HG02610 (cell line): ENCODE results near the gene WNT11.
"Not testable (repeated sequence)": the region's sequence is repeated elsewhere in the genome, so short reads cannot be mapped to it uniquely, and the experiment has no call there.

ENCODE experiments used
- ATAC-seq: cut with Tn5 transposase; IDR thresholded peaks from one replicate; pipeline ENCODE4 v1.9.1; 2021; ENCODE audit warnings: mild to moderate bottlenecking, moderate library complexity; ENCODE audit not compliant: unreplicated experiment

Gene WNT11

GRCh38 chr11:76203937-76204336 is 2.4 kb downstream of the WNT11 start:
- ATAC-seq, result no peak

DNA sequence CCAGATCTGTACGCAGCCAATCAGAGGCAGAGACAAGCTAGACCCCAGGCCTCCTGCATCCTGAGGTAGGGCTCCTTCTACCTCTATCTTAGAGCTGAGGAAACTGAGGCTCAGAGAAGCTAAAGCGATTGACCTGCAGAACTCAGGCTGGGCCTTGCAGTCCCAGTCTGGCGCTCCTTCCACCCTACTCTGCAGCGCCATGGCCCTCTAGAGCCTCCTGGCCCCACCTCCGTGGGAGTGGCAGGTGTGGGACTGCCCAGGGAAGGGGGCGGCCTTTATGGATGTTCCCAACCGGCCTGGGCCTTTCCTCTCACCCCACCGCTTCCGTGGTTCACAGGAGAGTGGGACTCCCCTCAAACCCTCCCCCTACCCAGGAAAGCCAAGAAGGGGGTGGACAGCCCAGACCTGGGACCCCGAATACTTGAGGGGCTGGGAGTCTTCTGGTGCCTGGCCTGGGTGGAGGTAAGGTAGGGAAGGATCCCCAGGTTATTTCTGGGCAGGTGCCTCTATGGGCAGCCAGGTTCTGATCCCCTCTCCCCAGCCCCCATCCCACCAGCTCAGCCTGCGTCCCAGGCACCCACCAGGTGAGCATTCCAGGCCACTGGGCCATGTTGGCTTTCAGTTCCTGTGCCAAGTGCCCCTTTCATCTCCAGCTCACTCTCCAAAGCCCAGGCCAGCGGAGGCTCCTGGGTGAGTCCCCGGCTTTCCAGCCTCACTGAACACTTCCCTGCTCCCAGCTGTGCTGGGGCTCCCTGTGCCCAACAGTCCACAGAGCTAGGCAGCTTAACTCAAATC is 3.0 kb downstream of the WNT11 start:
- no peak for ATAC-seq

- no peak for ATAC-seq
Measured at GRCh38 chr11:76201672-76202412, 4.5 kb downstream of the WNT11 start.

DNA sequence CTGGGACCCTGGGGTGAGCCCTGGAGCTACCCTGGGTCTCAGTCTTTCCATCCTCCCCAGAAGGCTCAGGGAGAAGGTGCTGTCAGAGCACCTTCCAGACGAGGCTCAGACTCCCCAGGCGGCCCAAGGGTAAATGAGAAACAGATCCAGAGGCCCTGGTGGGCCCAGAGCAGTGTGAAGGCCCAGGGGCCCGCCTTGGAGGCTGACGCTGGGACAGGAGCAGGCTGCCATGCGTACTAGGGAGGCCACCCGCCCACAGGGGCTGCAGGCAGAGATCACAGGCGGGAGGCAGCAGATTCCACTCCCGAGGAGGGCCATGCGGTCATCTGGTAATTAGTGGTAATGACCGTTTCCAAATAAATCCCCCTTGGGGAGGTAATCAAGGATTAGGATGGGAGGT is 5.2 kb downstream of the WNT11 start:
- ATAC-seq, result no peak

GRCh38 chr11:76200006-76200940 is 6.0 kb downstream of the WNT11 start:
- ATAC-seq, result no peak

- not testable (repeated sequence) for ATAC-seq
Measured at GRCh38 chr11:76198691-76199090, 7.6 kb downstream of the WNT11 start.

GRCh38 chr11:76197941-76198640 is 8.2 kb downstream of the WNT11 start:
- ATAC-seq, result no peak

GRCh38 chr11:76197332-76197731 is 9.0 kb downstream of the WNT11 start:
- ATAC-seq, result no peak

- ATAC-seq, result no peak
Measured at GRCh38 chr11:76196849-76197248, 9.5 kb downstream of the WNT11 start.

DNA sequence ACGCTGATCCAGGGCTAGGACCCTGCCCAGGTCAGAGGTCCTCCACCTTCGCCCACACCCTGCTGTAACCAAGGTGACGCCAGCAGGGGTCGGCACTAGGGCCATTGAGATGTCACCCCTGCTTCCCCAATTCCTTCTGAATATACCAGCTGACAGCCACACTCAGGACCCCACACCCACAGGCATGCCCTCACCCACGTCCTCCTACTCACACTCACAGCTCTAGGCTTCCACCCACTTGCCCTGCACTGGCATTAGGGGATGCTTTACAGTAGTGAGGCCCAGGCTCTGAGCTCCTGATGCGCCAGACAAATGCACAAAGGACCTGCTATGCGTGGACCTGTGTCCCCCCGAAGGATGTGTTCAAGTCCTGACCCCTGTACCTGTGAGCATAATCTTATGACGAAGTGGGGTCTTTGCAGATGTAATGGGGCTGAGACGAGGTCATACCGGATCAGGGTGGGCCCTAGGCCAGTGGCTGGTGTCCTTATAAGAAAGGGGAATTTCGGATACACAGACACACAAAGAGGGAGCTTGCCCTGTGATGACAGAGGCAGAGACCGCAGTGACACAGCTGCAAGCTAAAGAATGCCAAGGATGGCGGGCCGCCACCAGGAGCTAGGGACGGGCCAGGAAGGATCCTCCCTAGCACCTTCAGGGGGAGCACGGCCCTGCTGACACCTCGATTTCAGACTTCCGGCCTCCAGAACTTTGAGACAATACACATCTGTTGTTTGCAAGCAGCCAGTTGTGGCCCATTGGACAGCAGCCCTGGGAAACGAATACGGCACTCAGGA is 11.2 kb downstream of the WNT11 start:
- ATAC-seq, result no peak

DNA sequence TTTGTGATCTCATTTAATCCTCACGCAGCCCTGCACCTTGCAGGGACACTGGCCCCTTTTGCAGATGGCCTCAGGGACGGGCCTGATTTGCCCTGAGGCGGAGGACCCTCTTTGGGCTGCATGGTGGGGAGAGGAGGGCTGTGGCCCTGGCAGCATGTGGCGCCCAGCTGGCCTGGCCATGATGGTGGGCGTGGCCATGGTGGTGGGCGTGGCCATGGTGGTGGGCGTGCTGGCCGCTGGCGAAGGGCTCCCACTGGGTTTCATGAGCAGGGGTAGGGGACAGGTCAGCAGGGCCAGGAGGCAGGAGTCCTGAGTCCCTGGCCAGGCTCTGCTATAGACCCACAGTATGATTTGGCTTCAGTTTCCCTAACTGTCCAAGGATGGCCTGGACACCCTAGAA is 13.1 kb downstream of the WNT11 start:
- no peak for ATAC-seq

DNA sequence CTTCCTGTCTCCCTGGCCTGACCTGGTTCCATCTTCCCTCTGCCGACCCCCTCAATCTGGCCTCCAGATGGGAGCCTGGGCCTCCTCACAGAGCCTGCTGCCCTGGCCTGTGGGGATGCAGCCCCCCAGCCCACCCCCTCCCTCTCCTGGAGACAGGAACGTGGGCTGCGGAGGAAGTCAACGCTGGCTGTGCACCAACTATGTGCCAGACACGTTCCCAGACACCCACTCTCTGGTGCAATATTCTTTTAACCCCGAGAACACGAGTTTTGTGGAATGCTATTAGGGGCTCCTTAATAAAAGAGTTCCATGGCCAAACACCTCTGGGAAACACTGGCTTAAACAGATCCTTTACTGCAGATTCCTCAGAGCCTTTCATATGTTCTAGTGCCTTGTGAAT is 15.9 kb downstream of the WNT11 start:
- ATAC-seq, result no peak

GRCh38 chr11:76189682-76190081 is 16.6 kb downstream of the WNT11 start:
- ATAC-seq, result no peak

- ATAC-seq, result no peak
Measured at GRCh38 chr11:76188873-76189272, 17.4 kb downstream of the WNT11 start.

DNA sequence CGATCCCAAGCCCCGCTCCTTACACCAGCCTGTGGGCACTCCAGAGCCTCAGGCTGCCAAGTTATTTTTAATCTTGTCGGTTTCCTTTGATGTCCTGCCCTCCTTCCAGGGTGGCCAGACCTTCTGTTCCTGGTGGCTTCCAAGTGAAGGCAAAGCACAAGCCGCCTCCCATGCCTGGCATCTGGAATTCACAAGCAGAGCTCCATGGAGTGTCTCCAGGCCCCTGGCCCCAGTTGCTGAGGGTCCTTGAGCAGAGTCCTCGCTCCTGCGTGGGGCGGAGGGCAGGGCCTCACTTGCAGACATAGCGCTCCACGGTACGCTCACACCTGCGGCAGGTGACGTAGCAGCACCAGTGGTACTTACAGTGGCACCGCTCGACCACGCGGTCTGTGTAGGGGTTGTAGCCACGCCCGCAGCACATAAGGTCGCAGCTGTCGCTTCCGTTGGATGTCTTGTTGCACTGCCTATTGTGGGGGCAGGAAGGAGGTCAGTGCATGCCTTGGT is 19.5 kb downstream of the WNT11 start:
- ATAC-seq, result no peak

- no peak for ATAC-seq
Measured at GRCh38 chr11:76185931-76186401, 20.3 kb downstream of the WNT11 start.

DNA sequence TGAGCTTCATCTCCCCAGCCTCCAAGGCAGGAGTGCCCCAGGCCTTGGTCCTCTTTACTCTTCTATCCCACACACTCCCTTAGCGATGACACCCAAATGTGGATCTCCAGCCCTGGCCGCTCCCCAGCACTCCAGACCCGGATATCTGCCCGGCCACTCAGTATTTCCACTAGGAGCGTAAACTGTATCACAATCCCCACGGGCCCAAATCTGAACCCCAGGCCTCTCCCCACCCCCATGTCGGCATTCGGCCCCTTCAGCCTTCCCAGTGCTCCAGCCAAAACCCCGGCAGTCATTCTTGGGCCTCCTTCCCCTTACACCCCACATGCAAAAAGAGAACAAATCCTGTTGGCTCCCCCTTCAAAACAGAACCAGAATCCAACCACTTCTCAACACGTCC is 20.8 kb downstream of the WNT11 start:
- ATAC-seq, result no peak

GRCh38 chr11:76184551-76184993 is 21.7 kb downstream of the WNT11 start:
- no peak for ATAC-seq

GRCh38 chr11:76181371-76181770 is 24.9 kb downstream of the WNT11 start:
- no peak for ATAC-seq
